ENCODE data around the gene POU3F2.

Gene POU3F2

DNA sequence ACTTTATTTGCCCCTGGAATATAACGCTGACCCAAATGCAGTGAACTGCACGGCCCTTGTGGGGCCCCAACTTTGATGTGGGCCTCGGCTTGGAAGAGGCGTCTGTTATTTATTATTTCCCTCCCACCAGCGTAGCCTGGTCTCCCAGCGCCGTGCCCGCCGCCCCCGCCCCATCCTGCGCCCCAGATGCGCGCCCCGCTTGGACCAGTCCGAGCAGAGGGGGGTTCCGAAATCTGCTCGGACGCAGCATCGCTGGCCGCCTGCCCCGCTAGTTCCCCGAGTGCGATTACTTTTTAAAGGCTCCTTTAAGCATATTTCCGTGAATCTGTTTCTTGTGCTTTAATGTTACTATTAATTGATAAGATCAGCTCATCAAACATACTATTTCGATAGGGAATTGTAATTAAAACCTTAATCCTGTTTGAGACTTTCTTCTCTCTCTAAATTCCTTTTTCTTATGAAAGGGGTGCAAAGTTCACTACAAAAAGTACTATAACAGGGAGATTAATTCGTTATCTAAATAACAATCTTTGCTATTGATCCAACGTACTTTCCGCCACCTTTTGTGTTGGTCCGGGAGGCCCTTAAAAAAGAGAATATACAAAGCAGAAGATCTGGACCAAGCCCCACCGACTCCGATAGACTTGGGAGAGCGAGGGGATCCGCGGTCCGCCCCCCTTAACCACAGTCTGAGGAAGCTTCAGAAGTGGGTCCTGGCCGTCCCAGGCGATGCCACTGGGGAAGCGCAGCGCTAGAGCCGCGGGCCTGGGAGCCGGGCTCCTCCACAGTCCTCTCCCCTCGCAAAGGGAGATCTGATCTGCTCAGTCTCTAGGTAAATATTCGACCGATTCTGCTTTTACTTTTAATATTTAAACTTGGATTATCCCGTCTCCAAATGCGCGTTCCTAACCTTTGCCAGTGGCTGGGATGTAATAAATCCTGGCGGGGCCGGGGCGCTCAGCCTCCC, 10.2 kb downstream of the POU3F2 start:
- DNase-seq (ENCODE audit: low read depth) = no peak

DNA sequence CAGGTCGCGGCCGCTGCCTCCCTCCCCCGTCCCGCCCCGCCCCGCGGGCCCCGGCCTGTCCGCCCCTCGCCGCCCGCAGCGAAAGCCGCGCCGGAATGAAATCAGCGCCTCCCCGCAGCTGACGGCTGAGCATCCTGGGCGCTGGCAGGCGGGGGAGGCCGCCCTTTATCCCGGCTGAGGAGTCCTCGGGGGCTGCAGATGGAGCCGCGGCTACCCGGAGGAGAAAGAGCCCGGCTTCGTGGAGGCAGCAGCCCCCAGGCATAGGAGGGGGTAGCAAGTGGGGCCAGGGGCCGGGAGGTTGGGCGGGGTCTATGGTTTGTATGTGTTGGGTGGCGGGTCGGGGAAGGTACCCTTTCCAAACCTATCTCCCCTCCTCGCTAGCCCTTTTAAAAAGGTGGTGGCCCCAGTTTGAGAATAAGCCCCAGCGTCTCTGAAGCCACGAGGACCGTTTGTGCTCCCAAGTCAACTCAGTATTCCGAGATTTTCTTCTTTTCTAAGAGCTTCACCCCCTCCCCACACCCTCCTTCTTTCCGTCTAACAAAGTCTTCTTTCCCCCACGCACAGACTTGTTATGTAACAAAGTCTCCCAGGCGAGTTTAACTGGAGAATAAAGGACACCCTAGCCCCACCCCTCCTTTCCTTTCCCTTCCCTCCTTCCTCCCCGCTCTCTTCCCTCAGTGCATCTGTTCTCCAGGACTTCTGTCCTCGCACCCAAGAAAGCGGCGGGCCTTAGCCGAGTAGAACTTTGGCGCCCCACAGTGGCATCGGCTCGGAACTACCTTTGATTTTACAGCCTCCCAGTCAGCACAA, 11.0 kb downstream of the POU3F2 start:
- peak; percentile 37 for DNase-seq (ENCODE audit: low read depth)

DNA sequence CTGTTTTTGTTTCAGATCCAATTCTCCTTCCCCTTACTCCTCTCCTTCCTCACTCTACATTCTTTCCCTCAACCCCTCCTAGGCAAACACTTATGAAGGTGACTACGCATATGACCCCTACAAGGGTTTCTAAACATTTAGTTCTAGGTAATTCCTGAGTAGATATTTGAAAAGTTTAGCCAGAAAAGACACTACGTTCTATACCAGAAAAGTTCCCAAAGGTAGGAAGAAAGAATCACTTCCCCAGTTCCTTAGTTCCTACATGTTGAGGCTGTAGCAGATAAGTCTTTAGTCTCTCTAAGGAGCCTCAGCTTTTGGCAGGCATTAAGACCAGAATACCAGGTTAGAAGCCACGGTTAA, 11.6 kb downstream of the POU3F2 start:
- no peak for DNase-seq (ENCODE audit: low read depth)

DNA sequence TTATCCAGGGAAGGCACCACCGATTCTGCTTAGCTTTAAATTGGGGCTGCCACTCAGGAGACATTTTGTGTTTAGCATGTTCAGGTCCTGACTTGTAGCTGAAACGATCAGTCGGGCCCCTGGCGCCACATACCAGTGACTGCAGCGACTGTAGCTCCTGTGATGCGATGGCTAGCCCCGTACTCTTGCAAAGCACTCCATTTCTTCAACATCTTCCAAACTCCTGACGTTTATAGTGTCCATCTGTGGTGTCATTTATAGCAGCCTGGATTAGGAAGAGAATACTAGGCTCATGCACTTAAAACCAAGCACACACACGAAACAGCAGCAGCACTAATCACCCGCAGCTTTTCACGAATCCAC, 13.0 kb downstream of the POU3F2 start:
- DNase-seq (ENCODE audit: low read depth) = no peak

DNA sequence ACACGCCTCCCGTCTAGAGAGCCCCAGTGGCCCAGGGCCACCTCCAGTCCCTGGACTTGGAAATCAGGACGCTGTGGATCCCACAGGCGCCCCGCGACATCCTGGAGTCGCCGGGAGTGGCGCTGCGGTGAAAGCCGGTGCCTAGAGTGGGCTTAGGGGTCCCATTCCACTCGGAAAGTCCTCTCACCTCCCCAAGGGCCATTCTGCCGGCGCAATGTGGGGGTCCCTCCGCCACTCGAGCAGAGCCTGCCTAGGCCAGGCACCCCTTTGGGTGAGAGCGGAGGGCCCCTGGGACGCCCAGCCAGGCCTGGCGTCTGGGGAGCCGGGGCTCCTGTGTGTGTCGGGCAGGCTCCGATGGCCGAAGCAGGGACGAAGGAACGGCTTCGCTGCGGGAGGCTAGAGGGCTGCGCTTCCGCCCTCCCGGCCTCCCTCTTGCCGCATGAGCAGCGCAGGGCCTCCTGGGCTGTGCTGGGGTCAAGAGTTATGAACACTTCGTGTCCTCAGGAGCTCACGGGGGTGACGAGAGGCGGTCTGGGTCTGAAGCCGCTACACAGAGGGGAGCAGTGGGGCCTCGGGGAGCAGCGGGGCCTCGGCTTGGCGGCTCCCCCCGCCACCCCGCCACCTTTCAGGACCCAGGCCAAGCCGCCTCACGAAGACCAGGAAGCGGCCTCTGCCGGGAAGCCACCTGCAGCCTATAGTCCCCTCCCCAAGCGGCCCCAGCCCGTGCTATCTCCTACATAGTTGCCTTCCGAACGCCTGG, 13.6 kb downstream of the POU3F2 start:
- DNase-seq (ENCODE audit: low read depth) = no peak

DNA sequence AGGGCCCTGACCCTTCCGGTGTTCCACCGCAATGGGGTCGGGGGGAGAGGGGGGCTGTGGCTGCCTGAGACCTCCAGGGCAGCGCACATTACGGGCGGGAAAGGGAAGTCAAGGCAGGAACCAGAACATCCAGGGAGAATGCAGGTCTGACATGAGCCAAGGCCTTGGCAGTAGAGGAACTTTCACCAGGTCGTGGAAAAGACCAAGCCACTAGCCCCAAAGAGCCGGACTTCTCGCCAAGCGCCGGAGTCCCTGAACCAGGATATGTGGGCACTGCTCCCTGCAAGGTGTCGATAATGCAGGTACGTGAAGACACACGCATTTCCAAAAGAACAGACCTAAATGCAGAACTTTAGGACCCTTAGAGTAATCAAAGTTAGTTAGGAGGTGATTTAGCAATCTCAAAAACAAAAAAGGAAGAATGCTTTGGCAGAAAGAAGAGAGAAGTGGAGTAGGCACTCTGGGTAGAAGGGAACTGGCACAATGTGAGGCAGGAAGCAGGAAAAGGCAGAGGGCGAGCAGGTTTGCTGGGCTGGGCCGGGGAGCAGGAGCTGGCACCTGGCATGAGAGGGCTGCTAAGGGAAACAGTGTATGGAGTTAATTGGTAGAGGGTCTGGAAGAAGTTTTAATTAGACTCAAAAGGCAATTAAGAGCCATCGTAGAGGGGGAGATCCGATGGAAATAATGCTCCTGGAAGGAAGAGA, 14.3 kb downstream of the POU3F2 start:
- no peak for DNase-seq (ENCODE audit: low read depth)

DNA sequence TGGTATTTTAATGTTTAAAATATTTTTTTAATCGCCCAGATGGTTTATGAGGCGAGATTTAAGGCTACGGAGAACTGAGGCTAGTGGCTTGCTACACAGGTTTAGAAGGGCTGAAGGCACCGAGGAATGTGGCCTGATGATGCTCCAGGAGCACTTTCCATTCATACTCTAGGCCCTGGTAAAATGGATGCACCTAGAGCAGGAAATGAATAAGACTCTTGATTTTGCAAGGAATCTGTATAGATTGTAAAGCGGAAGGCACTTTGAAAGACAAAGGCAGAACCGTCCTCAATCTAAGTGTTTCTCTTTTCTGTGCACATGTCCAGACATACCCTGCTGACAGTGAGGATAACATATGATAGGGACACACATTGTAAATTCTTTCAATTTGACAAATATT, 30.1 kb downstream of the POU3F2 start:
- DNase-seq (ENCODE audit: low read depth) = no peak

DNA sequence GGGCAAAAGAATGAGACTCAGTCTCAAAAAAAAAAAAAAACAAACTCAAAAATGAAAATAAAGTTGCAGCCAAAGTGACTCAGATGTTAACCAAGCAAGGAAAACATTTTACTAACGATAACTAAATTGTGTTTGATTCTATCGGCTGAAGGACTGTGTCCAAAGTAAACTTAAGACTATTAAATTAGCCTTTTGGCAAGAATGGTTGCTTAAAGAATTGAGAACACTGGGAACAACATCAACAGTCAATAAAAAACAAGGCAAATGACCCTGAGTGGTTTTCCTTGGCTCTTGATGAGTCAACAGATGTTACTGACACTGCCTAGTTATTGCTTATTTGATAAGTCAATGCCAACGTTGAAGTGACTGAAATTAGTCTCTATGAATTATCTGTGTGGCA, 36.7 kb downstream of the POU3F2 start:
- no peak for DNase-seq (ENCODE audit: low read depth)

DNA sequence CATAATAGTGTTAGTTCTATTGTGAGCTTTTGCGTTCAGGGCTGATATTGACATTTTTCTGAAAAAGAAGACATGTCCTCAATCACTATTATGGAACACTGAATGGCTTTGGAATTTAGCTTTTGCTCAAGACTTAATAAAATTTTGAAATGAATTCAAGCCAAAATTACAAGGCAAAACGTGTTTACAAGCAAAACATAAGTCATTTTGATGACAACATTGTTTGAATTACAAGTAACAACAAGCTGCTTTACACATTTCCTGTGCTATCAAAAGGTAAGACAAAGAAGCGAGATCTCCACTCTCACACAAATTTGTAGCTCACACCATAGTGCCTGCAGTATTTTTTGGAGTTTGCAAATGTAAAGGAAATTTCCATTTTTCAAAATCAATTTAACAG, 37.4 kb downstream of the POU3F2 start:
- DNase-seq (ENCODE audit: low read depth) = no peak

DNA sequence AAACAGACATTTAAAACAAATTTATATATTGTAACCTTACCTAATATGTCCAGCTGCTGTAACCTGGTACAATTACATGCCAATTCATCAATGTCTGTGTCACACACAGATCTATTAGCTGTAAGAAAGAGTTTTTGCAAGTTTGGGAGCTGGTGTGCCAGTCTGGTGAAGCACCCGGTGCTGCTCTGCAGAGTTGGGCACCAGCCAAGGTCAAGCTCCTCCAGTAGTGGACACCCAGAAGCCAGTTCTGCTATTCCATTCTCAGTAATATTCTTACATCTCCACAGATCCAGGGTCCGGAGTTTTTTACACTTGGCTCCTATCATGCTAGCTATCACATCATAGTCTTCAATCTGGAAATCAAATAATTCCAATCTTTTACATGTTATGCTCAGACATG, 41.0 kb downstream of the POU3F2 start:
- no peak for DNase-seq (ENCODE audit: low read depth)

DNA sequence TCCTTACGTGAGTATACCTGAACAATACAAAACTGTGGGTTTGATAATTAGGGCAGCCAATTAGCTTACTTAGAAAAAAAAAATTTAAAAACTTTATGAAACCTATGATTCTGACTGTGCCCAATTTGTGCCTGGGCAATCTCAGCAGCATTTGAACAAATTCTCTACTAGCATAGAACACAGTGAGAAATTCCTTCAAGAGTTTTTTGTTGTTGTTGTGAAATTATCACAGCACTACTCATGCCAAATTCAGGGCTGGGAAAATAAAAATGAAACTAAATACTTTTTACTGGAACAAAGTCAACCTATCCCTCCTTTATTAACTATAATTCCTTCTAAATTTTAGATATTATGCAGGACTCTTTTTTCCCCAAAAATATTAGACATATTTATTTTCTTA, 42.9 kb downstream of the POU3F2 start:
- no peak for DNase-seq (ENCODE audit: low read depth)

DNA sequence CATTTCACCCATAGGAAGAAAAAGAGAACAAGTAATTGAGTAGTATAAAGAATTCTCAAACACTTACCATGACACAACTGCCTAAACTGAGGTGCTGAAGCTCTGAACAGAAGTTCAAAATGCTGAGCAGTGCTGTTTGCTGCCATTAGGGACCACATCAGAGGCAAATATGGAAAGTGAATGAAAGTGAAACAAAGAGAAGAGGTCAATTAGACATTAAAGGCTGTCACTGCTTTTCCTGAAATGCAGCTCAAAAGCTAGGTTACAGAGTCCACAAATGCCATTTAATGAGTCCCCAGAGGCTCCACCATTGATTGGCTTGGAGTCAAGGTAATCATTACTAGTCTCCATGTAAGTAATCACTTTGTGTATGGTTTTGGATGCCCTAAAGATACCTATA, 46.1 kb downstream of the POU3F2 start:
- DNase-seq (ENCODE audit: low read depth) = no peak

DNA sequence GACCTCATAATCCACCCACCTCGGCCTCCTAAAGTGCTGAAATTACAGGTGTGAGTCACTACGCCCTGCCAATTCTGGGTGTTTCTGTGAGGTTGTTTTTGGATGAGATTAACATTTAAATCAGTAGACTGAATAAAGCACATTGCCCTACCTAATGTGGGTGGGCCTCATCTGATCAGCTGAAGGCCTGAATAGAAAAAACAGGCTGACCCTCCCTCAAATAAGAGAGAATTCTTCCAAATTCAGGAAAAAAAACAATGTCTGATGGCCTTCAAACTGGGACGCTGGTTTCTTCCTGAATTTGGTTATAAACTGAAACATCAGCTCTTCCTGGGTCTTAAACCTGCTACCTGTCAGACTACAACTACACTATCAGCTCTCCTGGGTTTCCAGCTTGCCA, 51.0 kb downstream of the POU3F2 start:
- no peak for DNase-seq (ENCODE audit: low read depth)

DNA sequence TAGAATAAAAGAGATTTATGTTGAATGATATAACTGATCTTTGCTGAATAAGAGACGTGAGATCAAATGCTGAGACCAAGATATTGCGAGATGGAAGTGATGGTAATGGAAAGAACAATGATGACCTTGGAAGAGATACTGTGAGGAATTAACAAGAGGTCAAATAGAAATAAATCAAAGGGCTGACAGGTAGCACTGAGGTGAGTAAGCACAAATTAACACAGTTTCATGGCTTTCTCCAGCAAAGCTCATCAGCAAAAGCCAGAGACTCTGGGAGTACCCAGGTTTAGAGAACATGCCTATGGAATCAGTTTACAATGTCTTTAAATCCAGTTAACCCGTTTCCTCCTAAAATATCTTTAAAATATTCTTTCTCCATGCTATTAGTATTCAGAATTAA, 53.3 kb downstream of the POU3F2 start:
- DNase-seq (ENCODE audit: low read depth) = no peak

Data from stimulated activated CD8-positive, alpha-beta memory T cell treated with anti-CD3 and anti-CD28 coated beads, Interleukin-15, amount 100 ng/mL, for 1 hour (primary cell).